Measurements from ENCODE around the gene PLEKHG4B. TPM values are rescaled to one million over a fixed set of nuclear protein-coding genes. Genes with fewer than 3 reads are reported as not detected.

PLEKHG4B gene
- total RNA-seq, 1 experiment from 2014 or later = 0.02 TPM

- ChIA-PET POLR2A (no interaction called here), RAD21 (ENCODE audit: low non-redundant PET in 1 of 2, low total read pairs in 2 of 2, uncharacterized antibody in 2 of 2, unreplicated experiment in 2 of 2) (no interaction called here), CTCF (no interaction called here)
- H3K9ac ChIP-seq (ENCODE audit: low read length) = no peak overlapping the region
- peaks cover 8% of the 10 kb centered on the region; the same call in 1 of the 2 replicates for H3K27me3 ChIP-seq (ENCODE audit: insufficient read depth, low read length)
- H3K9me2 ChIP-seq (ENCODE audit: insufficient read depth) = no peaks in the 10 kb centered on the region
- no peaks in the 10 kb centered on the region for H3K79me2 ChIP-seq (ENCODE audit: insufficient read depth, low read length)
- H3K4me2 ChIP-seq (ENCODE audit: low read length) = no peak overlapping the region
- H2AFZ ChIP-seq (ENCODE audit: low read depth, low read length, poor library complexity, severe bottlenecking) = no peak overlapping the region
- BruUV-seq (replicated peaks) = no TSS peak
- peaks cover 3 to 5% of the 10 kb centered on the region in 2 experiments; a peak in 1 of 4 replicates for H3K4me1 ChIP-seq (ENCODE audit: control insufficient read depth in 1 of 2, insufficient read depth in 2 of 2, low read length in 2 of 2)
- no peak overlapping the region for H3K27ac ChIP-seq (ENCODE audit: low read depth, low read length)
- H3K36me3 ChIP-seq (ENCODE audit: control insufficient read depth in 1 of 2, insufficient read depth in 2 of 2, low read length in 2 of 2) = no peaks in the 10 kb centered on the region
- no peaks in the 10 kb centered on the region for H3K9me3 ChIP-seq (ENCODE audit: control insufficient read depth in 1 of 2, insufficient read depth in 1 of 2, low read depth in 1 of 2, low read length in 2 of 2)
- H3K4me3 ChIP-seq (replicated peaks in 1 of 2; ENCODE audit: low read depth in 1 of 2, low read length in 2 of 2) = no peak overlapping the region
- intact Hi-C loops (cut with micrococcal nuclease) = no loop called here
- DNase-seq (ENCODE audit: low read depth, low spot score) = no peak
- TF ChIP-seq CEBPB (IDR thresholded peaks at IDR 0.05; ENCODE audit: low read depth) (no peak), ZFX (IDR thresholded peaks at IDR 0.05) (no peak), CBX3 (IDR thresholded peaks at IDR 0.05; ENCODE audit: low read depth) (no peak), YY1 (IDR thresholded peaks at IDR 0.05; ENCODE audit: extremely low read depth, insufficient replicate concordance, low read depth, low read length) (no peak), CTCF (IDR thresholded peaks at IDR 0.05 in 2 of 3, conservative IDR thresholded peaks at IDR 0.05 in 1 of 3; ENCODE audit: borderline replicate concordance in 1 of 3, insufficient read depth in 1 of 3, low read depth in 2 of 3, low read length in 2 of 3) (no peak), POLR2AphosphoS5 (IDR thresholded peaks at IDR 0.05; ENCODE audit: low read depth, low read length) (no peak), POLR2A (IDR thresholded peaks at IDR 0.05; ENCODE audit: borderline replicate concordance, extremely low read depth, insufficient read depth, insufficient read length) (no peak), SP1 (IDR thresholded peaks at IDR 0.05; ENCODE audit: low read depth) (no peak), EZH2phosphoT487 (IDR thresholded peaks at IDR 0.05; ENCODE audit: borderline replicate concordance) (no peak), ELF1 (IDR thresholded peaks at IDR 0.05; ENCODE audit: borderline replicate concordance, low read depth) (no peak), REST (IDR thresholded peaks at IDR 0.05; ENCODE audit: low read depth) (no peak), ZNF274 (IDR thresholded peaks at IDR 0.05; ENCODE audit: low read depth, low read length) (no peak), SIN3A (IDR thresholded peaks at IDR 0.05; ENCODE audit: low read depth) (no peak), EGR1 (IDR thresholded peaks at IDR 0.05; ENCODE audit: low read depth) (no peak), EZH2 (IDR thresholded peaks at IDR 0.05) (no peak), TCF7L2 (IDR thresholded peaks at IDR 0.05; ENCODE audit: borderline replicate concordance, extremely low read depth, insufficient read depth, insufficient read length) (no peak), FOSL1 (IDR thresholded peaks at IDR 0.05; ENCODE audit: low read depth) (no peak), JUND (IDR thresholded peaks at IDR 0.05) (no peak)
- TF ChIP-seq, protein P1, sequence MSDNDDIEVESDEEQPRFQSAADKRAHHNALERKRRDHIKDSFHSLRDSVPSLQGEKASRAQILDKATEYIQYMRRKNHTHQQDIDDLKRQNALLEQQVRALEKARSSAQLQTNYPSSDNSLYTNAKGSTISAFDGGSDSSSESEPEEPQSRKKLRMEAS (IDR thresholded peaks at IDR 0.05) = no peak
- TF ChIP-seq, protein P2, sequence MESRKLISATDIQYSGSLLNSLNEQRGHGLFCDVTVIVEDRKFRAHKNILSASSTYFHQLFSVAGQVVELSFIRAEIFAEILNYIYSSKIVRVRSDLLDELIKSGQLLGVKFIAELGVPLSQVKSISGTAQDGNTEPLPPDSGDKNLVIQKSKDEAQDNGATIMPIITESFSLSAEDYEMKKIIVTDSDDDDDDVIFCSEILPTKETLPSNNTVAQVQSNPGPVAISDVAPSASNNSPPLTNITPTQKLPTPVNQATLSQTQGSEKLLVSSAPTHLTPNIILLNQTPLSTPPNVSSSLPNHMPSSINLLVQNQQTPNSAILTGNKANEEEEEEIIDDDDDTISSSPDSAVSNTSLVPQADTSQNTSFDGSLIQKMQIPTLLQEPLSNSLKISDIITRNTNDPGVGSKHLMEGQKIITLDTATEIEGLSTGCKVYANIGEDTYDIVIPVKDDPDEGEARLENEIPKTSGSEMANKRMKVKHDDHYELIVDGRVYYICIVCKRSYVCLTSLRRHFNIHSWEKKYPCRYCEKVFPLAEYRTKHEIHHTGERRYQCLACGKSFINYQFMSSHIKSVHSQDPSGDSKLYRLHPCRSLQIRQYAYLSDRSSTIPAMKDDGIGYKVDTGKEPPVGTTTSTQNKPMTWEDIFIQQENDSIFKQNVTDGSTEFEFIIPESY (IDR thresholded peaks at IDR 0.05; ENCODE audit: extremely low read depth, insufficient replicate concordance, low read length) = no peak
- ATAC-seq = no peak
- no peaks in the 10 kb centered on the region for H4K20me1 ChIP-seq (ENCODE audit: insufficient read depth)
Measured at GRCh38 chr5:176296-176823, 84.4 kb downstream of the PLEKHG4B start.

Measured in HCT116 (cell line).